IMR-90 (cell line): Measurements from ENCODE around the gene HSPG2. TPM values are rescaled to one million over a fixed set of nuclear protein-coding genes. Genes with fewer than 3 reads are reported as not detected.
A peak's percentile ranks its signal among the peaks of the same experiment; 100 is the strongest.
"Not testable (repeated sequence)": the region's sequence is repeated elsewhere in the genome, so short reads cannot be mapped to it uniquely, and the experiment has no call there.

ENCODE experiments used
- ATAC-seq: fragments of 200-7000 bp; cut with Tn5 transposase; 2 replicates; pipeline ENCODE4 v1.9.1; 2020; ENCODE audit warnings: low read depth, mild to moderate bottlenecking, moderate library complexity
- BruUV-seq: library from RNA; stranded (reverse); fragments of 400-500 nt; replicated peaks from 2 replicates; lab custom pipeline; 2021; lab: Mats Ljungman, UMichigan
- CTCF ChIA-PET: fragments of 300-600 bp; formaldehyde crosslinking; extraction: SDS; loops from one replicate; lab custom pipeline; 2021; ENCODE audit warnings: antibody characterized with exemption; lab: Yijun Ruan, JAX
- POLR2A ChIA-PET: fragments of 300-600 bp; sonication (Branson Sonifier 250); formaldehyde crosslinking; loops from one replicate; lab custom pipeline; 2022; ENCODE audit warnings: antibody characterized with exemption; ENCODE audit not compliant: unreplicated experiment; lab: Charles Lee
- DNase-seq: peaks from one replicate; pipeline ENCODE4 v3.0.0; 2013
- H2AFZ ChIP-seq: replicated peaks from 2 replicates; pipeline ENCODE3; 2013; ENCODE audit warnings: low read length, mild to moderate bottlenecking; ENCODE audit not compliant: poor library complexity
- H2AK5ac ChIP-seq: 2 replicates; pipeline ENCODE4 v1.6.1; 2013; ENCODE audit warnings: low read depth, low read length, inconsistent platforms
- H2AK9ac ChIP-seq: replicated peaks from 2 replicates; pipeline ENCODE3; 2013; ENCODE audit warnings: mild to moderate bottlenecking, low read depth, low read length, moderate library complexity; ENCODE audit not compliant: poor library complexity
- H2BK120ac ChIP-seq: 2 replicates; pipeline ENCODE4 v1.6.1; 2013; ENCODE audit warnings: low read depth, low read length, inconsistent platforms
- H2BK15ac ChIP-seq: 3 replicates; pipeline ENCODE4 v1.6.1; 2013; ENCODE audit warnings: low read depth, low read length, inconsistent platforms
- H2BK20ac ChIP-seq: 2 replicates; pipeline ENCODE4 v1.6.1; 2013; ENCODE audit warnings: low read depth, mild to moderate bottlenecking, inconsistent platforms, low read length, moderate library complexity
- H2BK5ac ChIP-seq: 2 replicates; pipeline ENCODE4 v1.6.1; 2013; ENCODE audit warnings: mild to moderate bottlenecking, low read depth, low read length, inconsistent platforms; ENCODE audit not compliant: poor library complexity, severe bottlenecking
- H3K14ac ChIP-seq: replicated peaks from 2 replicates; pipeline ENCODE4 v1.6.1; 2013; ENCODE audit warnings: low read depth, low read length, inconsistent platforms
- H3K18ac ChIP-seq: 2 replicates; pipeline ENCODE4 v1.6.1; 2013; ENCODE audit warnings: low read depth, low read length, control low read depth
- H3K23ac ChIP-seq: 2 replicates; pipeline ENCODE4 v1.6.1; 2013; ENCODE audit warnings: low read depth, low read length, inconsistent platforms
- H3K27ac ChIP-seq: 2 replicates; pipeline ENCODE4 v1.5.1; 2013; ENCODE audit warnings: mild to moderate bottlenecking, control low read depth, low read length; ENCODE audit not compliant: insufficient read depth
- H3K27me3 ChIP-seq: 2 replicates; pipeline ENCODE4 v1.6.1; 2013; ENCODE audit warnings: low read length; ENCODE audit not compliant: control insufficient read depth, insufficient read depth
- H3K36me3 ChIP-seq: 2 replicates; pipeline ENCODE4 v1.6.1; 2013; ENCODE audit warnings: low read length, mixed read lengths; ENCODE audit not compliant: control insufficient read depth, insufficient read depth
- H3K4ac ChIP-seq: 2 replicates; pipeline ENCODE4 v1.6.1; 2013; ENCODE audit warnings: low read depth, low read length, inconsistent platforms
- H3K4me1 ChIP-seq: 2 replicates; pipeline ENCODE4 v1.6.1; 2013; ENCODE audit warnings: low read length, mixed read lengths; ENCODE audit not compliant: control insufficient read depth, insufficient read depth
- H3K4me2 ChIP-seq: 2 replicates; pipeline ENCODE4 v1.6.1; 2013; ENCODE audit warnings: low read depth, mild to moderate bottlenecking, control low read depth, low read length, moderate library complexity
- H3K4me3 ChIP-seq: 2 replicates; pipeline ENCODE4 v1.5.1; 2013; ENCODE audit warnings: low read depth, mild to moderate bottlenecking, control low read depth, low read length, moderate library complexity; ENCODE audit not compliant: insufficient read depth
- H3K56ac ChIP-seq: 2 replicates; pipeline ENCODE4 v1.6.1; 2013; ENCODE audit warnings: low read length, inconsistent platforms; ENCODE audit not compliant: insufficient read depth; ENCODE audit errors: extremely low read depth
- H3K79me1 ChIP-seq, 2 experiments: 2 replicates each; pipeline ENCODE4 v1.6.1; 2013; ENCODE audit warnings: low read length in 2 of 2, inconsistent platforms in 1 of 2, low read depth in 1 of 2
- H3K9ac ChIP-seq: 2 replicates; pipeline ENCODE4 v1.6.1; 2013; ENCODE audit warnings: low read depth, low read length, control low read depth
- H3K9me1 ChIP-seq: 2 replicates; pipeline ENCODE4 v1.6.1; 2013; ENCODE audit warnings: low read length, inconsistent platforms; ENCODE audit not compliant: insufficient read depth
- H3K9me3 ChIP-seq: 2 replicates; pipeline ENCODE4 v1.6.1; 2013; ENCODE audit warnings: low read length; ENCODE audit not compliant: control insufficient read depth, insufficient read depth
- H4K20me1 ChIP-seq: 2 replicates; pipeline ENCODE4 v1.6.1; 2013; ENCODE audit warnings: low read length, inconsistent platforms; ENCODE audit not compliant: insufficient read depth
- H4K5ac ChIP-seq: 2 replicates; pipeline ENCODE4 v1.6.1; 2013; ENCODE audit warnings: mild to moderate bottlenecking, low read depth, low read length, control low read depth
- H4K8ac ChIP-seq, 2 experiments: 2 replicates each; pipeline ENCODE4 v1.6.1; 2013; ENCODE audit warnings: low read depth in 2 of 2, low read length in 2 of 2, control low read depth in 1 of 2, inconsistent platforms in 1 of 2
- H4K91ac ChIP-seq: 2 replicates; pipeline ENCODE4 v1.6.1; 2013; ENCODE audit warnings: low read depth, low read length, inconsistent platforms; ENCODE audit not compliant: insufficient read depth
- CTCF ChIP-seq: conservative IDR thresholded peaks from 2 replicates; pipeline ENCODE4 v1.5.1; 2012; ENCODE audit warnings: mild to moderate bottlenecking, low read depth, low read length, improper control_type of control experiment
- MAFK ChIP-seq: IDR thresholded peaks from 2 replicates; pipeline ENCODE4 v1.6.1; 2012; ENCODE audit warnings: low read depth, low read length, improper control_type of control experiment
- POLR2A ChIP-seq: IDR thresholded peaks from 2 replicates; pipeline ENCODE4 v1.6.1; 2012; ENCODE audit warnings: mild to moderate bottlenecking, low read depth, low read length
- RFX5 ChIP-seq: IDR thresholded peaks from 2 replicates; pipeline ENCODE4 v1.8.0; 2012; ENCODE audit warnings: low read depth, mild to moderate bottlenecking, low read length, moderate library complexity
- SMC3 ChIP-seq: fragments of 150-350 bp; IDR thresholded peaks from 2 replicates; pipeline ENCODE4 v1.6.1; 2016; ENCODE audit warnings: low read depth, mild to moderate bottlenecking, antibody characterized with exemption, low read length, moderate library complexity
- WGBS, 2 experiments: methylation state at CpG; one replicate each; pipeline versions ENCODE4 v1.1.5 to v1.1.7; 2013; ENCODE audit warnings: missing lambda C conversion rate in 2 of 2; ENCODE audit not compliant: insufficient read length in 1 of 2; ENCODE audit errors: extremely low coverage in 2 of 2; 5-methylcytosine and 5-hydroxymethylcytosine counted together
- dilution Hi-C: fragments of 300-500 bp; cut with HindIII; formaldehyde crosslinking; loops from one replicate; pipeline ENCODE4 v1.14.3; 2018; ENCODE audit warnings: low sequenced_read_pairs; ENCODE audit not compliant: unreplicated experiment
- in situ Hi-C: fragments of 300-500 bp; cut with MboI; formaldehyde crosslinking; loops from 3 replicates; pipeline ENCODE4 v1.14.3; 2019; ENCODE audit warnings: low sequenced_read_pairs, inconsistent platforms, mixed read lengths
- intact Hi-C: fragments of 100-400 bp; cut with micrococcal nuclease; formaldehyde crosslinking; loops from 2 replicates; pipeline ENCODE4 v1.10.0; 2022
- polyA plus RNA-seq, 3 experiments: library from polyadenylated mRNA; depleted of rRNA; stranded (reverse); fragments of >200 nt; gene quantifications; 2 replicates each; pipeline ENCODE4 v1.2.3, GENCODE V29; 2012; ENCODE audit warnings: low replicate concordance in 1 of 3
- total RNA-seq: library from RNA; depleted of rRNA; stranded (reverse); fragments of >200 nt; gene quantifications from 2 replicates; pipeline ENCODE4 v1.2.3, GENCODE V29; 2012

Gene HSPG2
- total and polyA plus RNA-seq, 2 of the 4 experiments (the other 2 are of a cell fraction), result 15.8 to 94.0 TPM

GRCh38 chr1:21778405-21778727, 158.7 kb downstream of the HSPG2 start:
- no peak overlapping the region for H2AK5ac ChIP-seq
- no peak overlapping the region for H3K56ac ChIP-seq
- no peak overlapping the region for H2AK9ac ChIP-seq
- WGBS, 2 experiments, result no CpG with 5 or more reads among the region's 2 CpGs
- H3K79me1 ChIP-seq, result peaks cover 16 to 62% of the 10 kb centered on the region in 2 experiments; a peak in 3 of 4 replicates
- no peak overlapping the region for H2BK120ac ChIP-seq
- ATAC-seq (no peak), DNase-seq (no peak)
- no peak overlapping the region; the same call in 1 of the 2 replicates for H3K4ac ChIP-seq
- H3K4me2 ChIP-seq, result no peak overlapping the region
- no peak overlapping the region for H4K5ac ChIP-seq
- no peak overlapping the region for H3K4me3 ChIP-seq
- H2BK20ac ChIP-seq, result no peak overlapping the region
- no peak overlapping the region for H3K9ac ChIP-seq
- H3K27me3 ChIP-seq, result no peaks in the 10 kb centered on the region
- peak overlapping the region; percentile 71 for H2BK5ac ChIP-seq
- intact Hi-C loops (no loop called here), dilution Hi-C loops (no loop called here), in situ Hi-C loops (no loop called here)
- TF ChIP-seq CTCF (no peak), POLR2A (no peak), SMC3 (no peak), MAFK (no peak), RFX5 (no peak)
- ChIA-PET CTCF (no interaction called here), POLR2A (interaction anchor here (0.7 kb wide), 1 partner anchor 49 kb away, joined by 17 read pairs; no protein-coding TSS in a partner anchor)
- H3K9me1 ChIP-seq, result peaks cover 14% of the 10 kb centered on the region
- no peak overlapping the region for H4K8ac ChIP-seq
- peaks cover 78% of the 10 kb centered on the region for H4K20me1 ChIP-seq
- H3K4me1 ChIP-seq, result peaks cover 10% of the 10 kb centered on the region
- no peak overlapping the region for H2AFZ ChIP-seq
- no peaks in the 10 kb centered on the region for H3K36me3 ChIP-seq
- peaks cover 2% of the 10 kb centered on the region; the same call in 1 of the 2 replicates for H3K9me3 ChIP-seq
- no peak overlapping the region for H3K18ac ChIP-seq
- H3K14ac ChIP-seq, result no peak overlapping the region
- no peak overlapping the region for H3K27ac ChIP-seq
- no peak overlapping the region; the same call in 1 of the 2 replicates for H3K23ac ChIP-seq
- H2BK15ac ChIP-seq, result no peak overlapping the region
- BruUV-seq, result no TSS peak
- no peak overlapping the region for H4K91ac ChIP-seq

- H3K27me3 ChIP-seq, H3K14ac ChIP-seq, H2AK9ac ChIP-seq, H3K18ac ChIP-seq, dilution Hi-C loops, H3K4me3 ChIP-seq, in situ Hi-C loops, H3K4me1 ChIP-seq, H3K56ac ChIP-seq, H3K4ac ChIP-seq, H3K36me3 ChIP-seq, H4K5ac ChIP-seq, H3K4me2 ChIP-seq, H2AFZ ChIP-seq, POLR2A ChIA-PET, H3K27ac ChIP-seq, intact Hi-C loops, H2AK5ac ChIP-seq, DNase-seq, ATAC-seq, H2BK20ac ChIP-seq, H2BK120ac ChIP-seq, H2BK5ac ChIP-seq, BruUV-seq, H4K8ac ChIP-seq, H4K91ac ChIP-seq, H2BK15ac ChIP-seq, H3K9ac ChIP-seq, H3K23ac ChIP-seq, H3K9me3 ChIP-seq: not testable (repeated sequence)
- Histone ChIP-seq H4K20me1 (peaks cover 85% of the 10 kb centered on the region), H3K9me1 (peaks cover 14% of the 10 kb centered on the region), H3K79me1 (peaks cover 16 to 65% of the 10 kb centered on the region in 2 experiments; a peak in 3 of 4 replicates)
- 100% methylated on average over 1 of the region's 5 CpGs; no CpG with 5 or more reads in 1 of the 2 experiments for WGBS, 2 experiments
- CTCF ChIA-PET, result interaction anchor here (0.8 kb wide), 1 partner anchor 187 kb away, joined by 3 read pairs; no protein-coding TSS in a partner anchor
Observed at GRCh38 chr1:21776925-21777324, 160.2 kb downstream of the HSPG2 start.
